HG03442 (cell line): Measurements from ENCODE around the gene SIGLEC9.

Source experiments
- ATAC-seq: cut with Tn5 transposase; IDR thresholded peaks from one replicate; pipeline ENCODE4 v1.9.1; 2021; ENCODE audit warnings: mild to moderate bottlenecking, moderate library complexity; ENCODE audit not compliant: unreplicated experiment

The SIGLEC9 gene

DNA sequence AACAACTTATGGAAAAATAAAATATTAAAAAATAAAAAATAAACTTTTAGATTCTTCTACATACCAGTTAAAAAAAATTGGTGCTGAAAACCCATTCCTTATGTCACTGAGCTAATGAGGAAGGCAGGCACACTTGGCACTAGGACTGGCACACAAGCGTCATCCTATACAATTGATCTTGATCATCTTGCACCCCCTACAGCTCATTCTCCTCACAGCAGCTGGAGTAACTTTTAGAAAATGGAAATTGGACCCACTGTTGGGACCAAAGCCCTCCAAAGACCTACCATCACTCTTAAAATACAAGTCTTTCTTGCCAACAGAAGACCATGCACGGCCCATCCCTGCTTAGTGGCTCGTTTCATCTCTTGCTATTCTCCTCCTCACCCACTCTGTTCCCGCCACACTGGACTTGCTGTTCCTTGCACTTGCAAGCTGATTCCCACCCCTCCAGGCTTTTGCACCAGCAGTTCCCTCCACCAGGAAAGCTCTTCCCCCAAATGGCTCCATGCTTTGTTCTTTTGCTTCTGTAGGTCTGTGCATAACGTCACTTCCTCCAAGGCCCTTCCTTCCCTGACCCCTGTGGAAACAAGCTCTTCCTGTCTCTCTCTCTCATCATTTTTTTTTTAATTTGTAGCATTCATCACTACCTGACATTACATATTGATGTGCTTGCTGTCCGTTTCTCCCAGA lies 28.1 kb upstream of the SIGLEC9 start:
- no peak for ATAC-seq

DNA sequence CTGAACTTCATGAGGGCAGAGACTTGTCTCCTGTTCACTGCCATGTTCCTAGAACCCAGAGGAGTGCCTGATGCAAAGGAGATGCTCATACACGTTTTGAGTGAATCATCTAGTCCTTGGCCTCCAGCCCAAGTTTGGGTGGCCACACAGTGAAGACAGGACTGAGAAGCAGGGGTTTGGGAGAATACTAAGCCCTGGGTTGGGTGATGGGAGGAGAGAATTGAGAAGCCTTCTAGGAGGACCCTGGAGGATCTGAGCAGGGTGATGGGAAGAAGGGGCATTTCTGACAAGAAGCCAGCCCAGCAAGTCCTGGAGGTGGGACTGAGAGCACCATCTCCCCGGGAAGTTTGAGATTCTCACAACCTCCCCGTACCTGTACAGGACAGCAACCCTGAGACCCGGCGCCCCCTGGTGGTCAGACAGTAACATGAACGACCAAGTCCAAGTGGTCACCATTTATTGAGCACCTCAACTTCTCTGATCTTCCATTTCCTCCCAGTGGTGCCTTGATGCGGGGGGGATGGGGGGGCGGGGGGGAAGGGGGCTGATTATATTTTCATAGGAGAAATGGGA lies 27.5 kb upstream of the SIGLEC9 start:
- ATAC-seq, result no peak

GRCh38 chr19:51097796-51098195 lies 26.9 kb upstream of the SIGLEC9 start:
- no peak for ATAC-seq

- ATAC-seq, result no peak
These were observed 26.2 kb upstream of the SIGLEC9 start for GRCh38 chr19:51098365-51099046.

- no peak for ATAC-seq
These were observed 25.7 kb upstream of the SIGLEC9 start for GRCh38 chr19:51099047-51099382.

DNA sequence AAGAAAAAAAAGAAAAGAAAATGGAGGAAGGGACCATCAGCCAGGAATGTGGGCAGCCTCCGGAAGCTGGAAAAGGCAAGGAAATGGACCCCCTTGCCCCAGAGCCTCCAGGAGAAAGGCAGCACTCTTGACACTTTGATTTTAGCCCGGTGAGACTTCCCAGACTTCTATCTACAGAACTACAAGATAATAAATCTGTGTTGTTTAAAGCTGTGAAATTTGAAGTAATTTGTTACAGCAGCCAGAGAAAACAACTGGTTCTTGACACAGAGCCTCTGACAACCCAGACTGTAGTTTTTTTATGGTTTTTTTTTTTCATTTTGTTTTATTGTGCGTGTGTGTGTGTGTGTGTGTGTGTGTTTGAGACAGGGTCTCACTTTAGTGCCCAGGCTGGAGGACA lies 24.1 kb upstream of the SIGLEC9 start:
- no peak for ATAC-seq

DNA sequence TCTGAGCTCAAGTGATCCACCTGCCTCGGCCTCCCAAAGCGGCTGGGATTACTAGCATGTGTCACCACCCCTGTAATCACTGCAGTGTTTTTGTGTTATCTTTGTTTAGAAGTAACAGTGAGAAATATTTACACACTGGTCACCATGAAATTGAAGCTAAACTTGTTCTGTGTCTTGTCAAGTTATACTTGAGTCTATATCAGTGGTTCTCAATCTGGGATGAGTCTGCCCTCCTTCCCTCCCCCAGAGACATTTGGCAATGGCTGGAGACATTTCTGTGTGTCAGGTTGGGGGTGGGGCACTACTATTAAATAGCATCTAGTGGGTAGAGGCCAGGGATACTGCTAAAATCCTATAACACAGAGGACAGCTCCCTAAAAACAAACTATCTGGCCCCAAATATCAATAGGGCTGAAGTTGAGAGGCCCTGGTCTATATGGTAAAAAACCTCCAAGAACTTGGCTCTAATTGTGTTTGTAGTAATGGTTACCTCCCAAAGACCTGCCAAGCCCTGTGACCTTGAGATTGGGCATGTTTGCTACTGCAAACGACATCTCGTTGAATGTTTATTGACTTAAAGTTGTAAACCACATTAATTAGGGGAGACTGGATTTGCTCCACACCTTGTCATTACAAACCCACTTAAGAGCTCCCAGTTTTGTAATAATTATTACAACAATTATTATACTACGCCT lies 23.4 kb upstream of the SIGLEC9 start:
- ATAC-seq, result no peak

DNA sequence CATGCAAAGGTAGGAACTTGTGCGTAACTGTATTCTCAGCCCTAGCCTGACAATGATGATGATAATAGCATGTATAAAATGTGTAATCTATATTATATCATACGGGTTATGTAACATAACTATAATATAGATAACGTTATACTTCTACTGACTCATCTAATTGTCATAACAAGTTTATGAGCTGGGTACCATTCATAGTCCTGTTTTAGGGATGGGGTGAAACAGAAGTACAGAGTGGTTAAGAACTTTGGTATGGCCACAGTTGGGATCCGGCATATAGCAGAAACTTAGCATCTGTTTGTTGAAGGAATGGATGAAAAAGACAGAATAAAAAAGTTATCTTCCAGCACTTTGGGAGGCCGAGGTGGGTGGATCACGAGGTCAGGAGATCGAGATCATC lies 21.7 kb upstream of the SIGLEC9 start:
- no peak for ATAC-seq

DNA sequence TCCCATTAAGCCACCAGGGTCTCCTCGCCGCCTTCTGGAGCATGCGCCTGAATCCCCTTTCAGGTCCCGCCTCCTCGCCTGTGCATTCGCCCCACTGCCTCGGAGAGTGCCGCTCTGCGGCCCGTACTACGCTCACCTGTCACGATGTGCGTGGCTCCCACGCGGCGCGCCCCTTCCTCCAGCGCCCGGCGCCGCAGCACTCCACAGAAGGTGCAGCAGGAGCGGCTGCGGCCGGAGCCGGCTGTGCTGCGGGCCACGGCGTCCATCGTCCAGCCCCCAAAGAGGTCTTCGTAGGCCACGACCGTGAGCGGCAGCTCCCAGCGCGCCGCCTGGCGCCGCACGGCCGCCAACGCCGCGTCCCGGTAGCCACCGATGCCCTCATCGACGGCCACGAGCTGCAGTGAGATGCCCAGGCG lies 20.8 kb upstream of the SIGLEC9 start:
- ATAC-seq, result no peak

- no peak for ATAC-seq
These were observed 17.2 kb upstream of the SIGLEC9 start for GRCh38 chr19:51107406-51108065.

GRCh38 chr19:51108066-51108804 lies 16.5 kb upstream of the SIGLEC9 start, which contains the start of gene CTU1:
TSS of gene CTU1 (minus strand) at chr19:51108409. CDS start at chr19:51104569, 3,840 bp downstream.
- ATAC-seq, result peak; percentile 92

DNA sequence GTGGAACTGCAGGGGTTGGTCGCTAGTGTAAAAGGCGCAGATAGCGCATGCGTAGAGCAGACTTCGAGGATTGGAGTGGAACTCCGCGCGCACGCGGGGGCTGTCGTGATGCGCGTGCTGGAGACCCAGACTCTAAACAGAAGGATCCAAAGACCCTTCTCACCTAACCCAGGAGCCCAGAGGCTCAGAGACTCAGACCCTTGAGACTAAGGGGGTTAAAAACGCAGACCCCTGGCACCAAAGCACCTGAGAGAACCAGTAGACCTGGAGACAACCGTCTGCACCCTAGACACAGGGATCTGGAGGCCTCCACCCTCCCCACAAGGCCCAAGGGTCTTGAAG lies 15.9 kb upstream of the SIGLEC9 start:
- peak; percentile 23 for ATAC-seq

- no peak for ATAC-seq
These were observed 14.1 kb upstream of the SIGLEC9 start for GRCh38 chr19:51110666-51110971.

GRCh38 chr19:51111606-51112005 lies 13.1 kb upstream of the SIGLEC9 start:
- no peak for ATAC-seq

DNA sequence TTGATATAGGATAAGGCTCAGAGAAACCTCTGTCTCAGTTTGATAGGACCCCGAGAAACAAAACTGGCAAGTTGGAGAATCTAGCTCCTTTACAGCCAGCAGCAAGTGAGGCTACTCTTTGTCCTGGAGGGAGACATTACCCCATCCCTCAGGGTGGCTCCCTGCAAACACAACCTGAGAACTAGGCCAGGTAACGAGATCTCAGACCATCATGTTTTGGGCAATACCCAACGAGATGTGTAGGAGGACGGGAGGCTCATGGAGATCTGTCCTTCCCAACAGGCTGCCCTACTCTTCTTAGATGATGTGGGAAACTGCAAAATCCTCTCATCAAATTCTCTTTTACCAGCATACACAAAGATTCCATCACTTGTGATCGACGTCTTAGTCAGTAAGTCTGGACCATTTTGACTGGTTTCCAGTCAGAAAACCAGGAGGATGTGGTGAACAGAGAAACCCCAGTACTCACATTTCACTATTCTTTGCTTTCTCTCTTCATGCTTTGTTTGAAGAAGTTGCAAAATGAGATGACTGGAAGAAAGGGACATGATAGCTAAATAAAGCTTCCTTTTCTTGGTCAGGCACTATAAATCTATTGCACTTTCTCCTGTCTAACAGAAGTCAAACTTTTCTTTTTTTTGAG lies 10.5 kb upstream of the SIGLEC9 start:
- no peak for ATAC-seq

GRCh38 chr19:51116736-51117286 lies 7.9 kb upstream of the SIGLEC9 start:
- ATAC-seq, result no peak

- ATAC-seq, result no peak
These were observed 5.6 kb upstream of the SIGLEC9 start for GRCh38 chr19:51119101-51119500.

- ATAC-seq, result no peak
These were observed 5.1 kb upstream of the SIGLEC9 start for GRCh38 chr19:51119611-51120010.

GRCh38 chr19:51120160-51120559 lies 4.5 kb upstream of the SIGLEC9 start:
- no peak for ATAC-seq

- ATAC-seq, result no peak
These were observed 3.4 kb upstream of the SIGLEC9 start for GRCh38 chr19:51121257-51121656.
